ENCODE data around the gene MAT1A. TPM values are rescaled to one million over a fixed set of nuclear protein-coding genes. Genes with fewer than 3 reads are reported as not detected.
A peak's percentile ranks its signal among the peaks of the same experiment; 100 is the strongest.

MAT1A gene
- total and polyA plus RNA-seq, 9 of the 15 experiments (the other 6 are each of a cell fraction or from before 2014, with no cell fraction given) = 0.03 to 0.30 (median 0.11) TPM; not detected in 2

GRCh38 chr10:80283119-80283518 lies 6.3 kb downstream of the MAT1A start:
- no peaks in the 10 kb centered on the region for H4K20me1 ChIP-seq (replicated peaks; ENCODE audit: control insufficient read depth, insufficient read depth, low read length)
- FAIRE-seq = no peak
- no peaks in the 10 kb centered on the region for H3K9me1 ChIP-seq (ENCODE audit: control insufficient read depth, insufficient read depth, low read length)
- H3K9ac ChIP-seq (ENCODE audit: insufficient read depth in 1 of 2, low read depth in 2 of 2, low read length in 2 of 2) = no peak overlapping the region
- H3K4me2 ChIP-seq (ENCODE audit: insufficient read depth, low read length) = no peak overlapping the region
- in situ Hi-C loops (cut with MboI) = no loop called here
- H3K27me3 ChIP-seq (ENCODE audit: control insufficient read depth in 2 of 2, insufficient read depth in 2 of 2, low read length in 2 of 2) = peaks cover 34 to 63% of the 10 kb centered on the region in 2 experiments; a peak in 4 of 5 replicates
- no peaks in the 10 kb centered on the region for H3K36me3 ChIP-seq (ENCODE audit: control insufficient read depth, insufficient read depth, low read length)
- CTCF ChIA-PET (ENCODE audit: low intra/inter-chr PET ratio) = no interaction called here
- 18% methylated on average over 4 of the region's 4 CpGs for WGBS (ENCODE audit: insufficient coverage, low coverage, missing lambda C conversion rate)
- no peaks in the 10 kb centered on the region for H3K79me2 ChIP-seq (ENCODE audit: control insufficient read depth, insufficient read depth, low read length)
- peak in 1 of 4 experiments; percentile 3 for DNase-seq (ENCODE audit: extremely low read depth in 1 of 4, low spot score in 3 of 4)
- no peaks in the 10 kb centered on the region for H3K9me3 ChIP-seq (replicated peaks; ENCODE audit: control insufficient read depth, insufficient read depth, low read depth, low read length)
- H3K4me3 ChIP-seq = no peak overlapping the region
- no peak for TF ChIP-seq ZNF512 (tag; IDR thresholded peaks at IDR 0.05)
- TF ChIP-seq YBX1 (IDR thresholded peaks at IDR 0.05) = no peak
- no peak for TF ChIP-seq HOXB6 (CRISPR knock-in tag; IDR thresholded peaks at IDR 0.05; ENCODE audit: borderline replicate concordance)
- TF ChIP-seq POLR3A (IDR thresholded peaks at IDR 0.05; ENCODE audit: borderline replicate concordance, extremely low read depth, insufficient read depth, insufficient read length) = no peak
- TF ChIP-seq NCOA1 (IDR thresholded peaks at IDR 0.05; ENCODE audit: low read depth) = no peak
- no peak for TF ChIP-seq ARID3A (IDR thresholded peaks at IDR 0.05; ENCODE audit: borderline replicate concordance, low read depth, low read length)
- TF ChIP-seq, protein P1, sequence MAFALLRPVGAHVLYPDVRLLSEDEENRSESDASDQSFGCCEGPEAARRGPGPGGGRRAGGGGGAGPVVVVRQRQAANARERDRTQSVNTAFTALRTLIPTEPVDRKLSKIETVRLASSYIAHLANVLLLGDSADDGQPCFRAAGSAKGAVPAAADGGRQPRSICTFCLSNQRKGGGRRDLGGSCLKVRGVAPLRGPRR (CRISPR knock-in tag; IDR thresholded peaks at IDR 0.05) = no peak
- no peak for TF ChIP-seq ZNF830 (CRISPR knock-in tag; IDR thresholded peaks at IDR 0.05)
- TF ChIP-seq, protein P2, sequence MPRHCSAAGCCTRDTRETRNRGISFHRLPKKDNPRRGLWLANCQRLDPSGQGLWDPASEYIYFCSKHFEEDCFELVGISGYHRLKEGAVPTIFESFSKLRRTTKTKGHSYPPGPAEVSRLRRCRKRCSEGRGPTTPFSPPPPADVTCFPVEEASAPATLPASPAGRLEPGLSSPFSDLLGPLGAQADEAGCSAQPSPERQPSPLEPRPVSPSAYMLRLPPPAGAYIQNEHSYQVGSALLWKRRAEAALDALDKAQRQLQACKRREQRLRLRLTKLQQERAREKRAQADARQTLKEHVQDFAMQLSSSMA (CRISPR knock-in tag; IDR thresholded peaks at IDR 0.05) = no peak
- no peak overlapping the region for H3K27ac ChIP-seq (ENCODE audit: extremely low read depth, low read depth, low read length)
- ATAC-seq = peak; percentile 27; the same call in 1 of the 3 replicates
- no peaks in the 10 kb centered on the region for H3K4me1 ChIP-seq (replicated peaks in 1 of 2; ENCODE audit: control insufficient read depth in 2 of 2, insufficient read depth in 2 of 2, low read length in 2 of 2)
- no TSS peak for BruUV-seq (replicated peaks)
- intact Hi-C loops (cut with micrococcal nuclease) = no loop called here
- POLR2A ChIA-PET = interaction anchor here (0.7 kb wide), 1 partner anchor 10 kb away, joined by 3 read pairs; no protein-coding TSS in a partner anchor
- no peak overlapping the region for H2AFZ ChIP-seq (ENCODE audit: low read depth, low read length)

All from K562 (cell line).